GM12872 (cell line): ENCODE data around the gene TMEM107.
A peak's percentile ranks its signal among the peaks of the same experiment; 100 is the strongest.

Experiments used
- TF ChIP-seq, protein P1 (sequence below): IDR thresholded peaks from 3 replicates; pipeline ENCODE4 v1.5.1; 2011; ENCODE audit warnings: low read depth, mild to moderate bottlenecking, low read length, moderate library complexity; ENCODE audit not compliant: insufficient read depth

Gene TMEM107

DNA sequence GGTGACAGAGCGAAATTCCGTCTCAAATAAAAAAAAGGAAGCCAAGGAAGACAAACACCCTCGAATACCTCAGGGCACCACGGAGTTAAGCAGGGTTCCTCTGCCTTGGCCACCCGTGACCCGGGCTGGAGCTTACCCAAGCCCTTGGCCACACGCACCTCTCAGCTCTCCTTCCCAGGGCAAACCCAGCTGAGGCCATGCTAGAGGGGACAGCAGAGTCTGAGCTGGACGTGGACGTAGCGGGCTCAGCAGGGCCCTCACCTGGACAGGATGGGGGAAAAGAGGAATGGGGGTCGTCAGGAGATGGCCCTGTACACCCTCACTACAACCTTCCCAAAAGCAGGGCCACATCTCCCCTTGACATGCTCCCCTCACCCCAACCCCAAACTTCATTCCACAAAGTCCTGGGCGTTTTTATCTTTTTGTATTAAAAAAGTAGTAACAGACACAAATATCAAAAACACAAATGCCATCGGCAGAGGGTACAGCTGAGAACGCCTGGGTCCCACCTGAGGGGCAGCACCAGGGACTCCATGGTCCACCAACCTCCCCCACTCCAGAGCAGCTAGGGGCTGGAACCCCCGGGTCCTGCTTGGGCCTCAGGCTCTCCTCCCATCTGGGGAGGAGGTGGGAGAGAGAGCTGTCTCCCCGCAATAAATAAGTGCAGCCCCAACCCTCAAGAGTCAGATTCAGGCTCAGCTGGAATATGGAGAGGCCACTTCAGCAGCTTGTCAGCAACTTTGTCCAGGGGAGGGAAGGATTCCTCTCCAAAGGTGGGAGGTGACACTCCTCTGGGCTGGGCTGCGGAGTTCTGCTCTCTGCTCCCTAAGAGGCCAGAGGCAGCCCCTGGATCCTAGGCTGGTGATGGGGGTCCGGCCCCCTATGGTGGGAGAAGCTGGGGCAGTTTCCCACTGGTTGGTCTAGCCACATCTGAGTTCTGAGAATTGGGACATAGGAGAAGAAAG lies 35.8 kb downstream of the TMEM107 start:
- TF ChIP-seq, protein P1, sequence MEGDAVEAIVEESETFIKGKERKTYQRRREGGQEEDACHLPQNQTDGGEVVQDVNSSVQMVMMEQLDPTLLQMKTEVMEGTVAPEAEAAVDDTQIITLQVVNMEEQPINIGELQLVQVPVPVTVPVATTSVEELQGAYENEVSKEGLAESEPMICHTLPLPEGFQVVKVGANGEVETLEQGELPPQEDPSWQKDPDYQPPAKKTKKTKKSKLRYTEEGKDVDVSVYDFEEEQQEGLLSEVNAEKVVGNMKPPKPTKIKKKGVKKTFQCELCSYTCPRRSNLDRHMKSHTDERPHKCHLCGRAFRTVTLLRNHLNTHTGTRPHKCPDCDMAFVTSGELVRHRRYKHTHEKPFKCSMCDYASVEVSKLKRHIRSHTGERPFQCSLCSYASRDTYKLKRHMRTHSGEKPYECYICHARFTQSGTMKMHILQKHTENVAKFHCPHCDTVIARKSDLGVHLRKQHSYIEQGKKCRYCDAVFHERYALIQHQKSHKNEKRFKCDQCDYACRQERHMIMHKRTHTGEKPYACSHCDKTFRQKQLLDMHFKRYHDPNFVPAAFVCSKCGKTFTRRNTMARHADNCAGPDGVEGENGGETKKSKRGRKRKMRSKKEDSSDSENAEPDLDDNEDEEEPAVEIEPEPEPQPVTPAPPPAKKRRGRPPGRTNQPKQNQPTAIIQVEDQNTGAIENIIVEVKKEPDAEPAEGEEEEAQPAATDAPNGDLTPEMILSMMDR: no peak

DNA sequence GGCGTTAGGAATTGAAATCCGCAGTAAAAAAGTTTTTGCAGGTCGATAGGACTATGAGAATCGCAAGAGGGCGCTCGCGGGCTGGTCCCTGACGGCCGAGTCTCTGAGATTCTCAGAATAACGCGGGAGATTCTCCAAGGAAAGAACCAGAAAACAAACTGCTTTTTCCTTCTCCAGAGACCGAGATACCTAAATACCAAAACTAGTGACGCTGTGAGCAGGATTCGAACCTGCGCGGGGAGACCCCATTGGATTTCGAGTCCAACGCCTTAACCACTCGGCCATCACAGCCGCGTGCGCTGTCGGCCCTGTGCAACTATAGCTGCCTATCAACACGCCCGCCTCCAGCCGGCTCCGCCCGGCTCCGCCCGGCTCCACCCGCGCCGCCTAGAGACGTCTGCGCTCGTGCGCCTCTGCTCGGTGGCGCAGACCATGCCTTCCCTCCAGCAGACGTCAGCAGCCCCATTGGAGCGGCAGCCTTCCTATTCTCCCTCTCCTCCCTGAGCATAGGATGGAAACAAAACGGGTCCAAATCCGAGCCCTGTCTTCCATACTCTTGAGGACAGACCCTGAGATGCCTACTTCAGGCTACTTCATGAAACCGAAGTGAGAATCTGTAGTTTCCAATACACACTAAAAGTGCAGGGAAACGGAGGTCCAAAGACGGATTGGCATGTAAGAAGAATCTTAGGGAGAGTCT lies 37.4 kb downstream of the TMEM107 start:
- TF ChIP-seq, protein P1: peak; percentile 86

DNA sequence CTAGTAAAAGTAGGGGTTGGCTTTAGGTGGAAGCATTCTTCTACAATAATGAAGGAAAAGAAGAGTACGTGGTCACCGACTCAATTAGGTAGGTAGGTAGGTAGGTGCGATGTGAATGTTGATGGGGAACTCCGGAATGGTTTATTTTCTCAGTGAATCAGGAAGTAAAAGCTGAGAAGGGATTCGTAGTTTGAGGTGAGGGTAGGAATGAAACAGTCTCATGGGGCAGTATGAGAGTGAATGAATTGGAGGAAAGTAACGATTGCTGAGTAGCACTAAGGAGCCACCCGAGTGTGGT lies 37.9 kb downstream of the TMEM107 start:
- TF ChIP-seq, protein P1: no peak

DNA sequence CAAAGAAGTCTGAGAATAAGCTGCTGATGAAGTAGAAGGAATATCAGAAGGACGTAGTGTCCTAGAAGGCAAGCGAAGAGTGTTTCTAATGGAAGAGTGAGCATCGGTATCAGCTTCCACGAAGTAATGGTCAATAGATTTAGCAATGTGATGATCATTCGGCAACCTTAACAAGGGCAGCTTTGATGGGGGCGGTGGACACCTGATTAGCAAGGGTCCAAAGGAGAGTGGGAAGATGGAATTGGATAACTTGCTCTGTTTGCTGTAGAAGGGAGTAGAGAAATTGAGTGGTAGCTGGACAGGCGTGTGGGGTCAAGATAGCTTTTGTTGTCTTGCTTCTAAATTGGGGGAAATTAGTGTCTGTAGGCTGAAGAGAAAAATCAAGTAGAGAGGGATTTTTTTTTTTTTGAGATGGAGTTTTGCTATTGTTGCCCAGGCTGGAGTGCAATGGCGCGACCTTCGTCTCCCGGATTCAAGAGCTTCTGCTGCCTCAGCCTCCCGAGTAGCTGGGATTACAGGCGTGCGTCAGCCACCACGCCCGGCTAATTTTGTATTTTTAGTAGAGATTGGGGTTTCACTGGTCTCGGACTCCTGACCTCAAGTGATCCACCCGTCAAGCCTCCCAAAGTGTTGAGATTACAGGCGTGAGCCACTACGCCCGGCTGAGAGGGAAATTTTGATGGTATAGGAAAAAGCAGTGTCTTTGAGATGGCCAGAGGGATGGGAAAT lies 38.4 kb downstream of the TMEM107 start:
- TF ChIP-seq, protein P1: no peak

DNA sequence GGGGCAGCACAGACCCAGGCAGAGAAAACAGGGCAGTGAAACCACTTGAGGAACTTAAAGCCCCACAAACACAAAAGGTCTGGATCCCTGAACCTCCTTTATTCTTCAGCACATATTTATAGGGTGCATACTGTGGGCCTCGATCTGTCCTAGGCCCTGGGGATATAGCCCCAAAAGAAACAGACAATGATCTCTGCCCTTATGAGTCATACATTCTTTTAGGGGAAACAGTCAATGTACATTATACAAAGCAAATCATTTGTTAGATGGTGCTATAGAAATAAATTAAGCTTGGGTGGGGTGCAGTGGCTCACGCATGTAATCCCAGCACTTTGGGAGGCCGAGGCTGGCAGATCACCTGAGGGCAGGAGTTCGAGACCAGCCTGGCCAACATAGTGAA lies 42.2 kb downstream of the TMEM107 start:
- TF ChIP-seq, protein P1: no peak

DNA sequence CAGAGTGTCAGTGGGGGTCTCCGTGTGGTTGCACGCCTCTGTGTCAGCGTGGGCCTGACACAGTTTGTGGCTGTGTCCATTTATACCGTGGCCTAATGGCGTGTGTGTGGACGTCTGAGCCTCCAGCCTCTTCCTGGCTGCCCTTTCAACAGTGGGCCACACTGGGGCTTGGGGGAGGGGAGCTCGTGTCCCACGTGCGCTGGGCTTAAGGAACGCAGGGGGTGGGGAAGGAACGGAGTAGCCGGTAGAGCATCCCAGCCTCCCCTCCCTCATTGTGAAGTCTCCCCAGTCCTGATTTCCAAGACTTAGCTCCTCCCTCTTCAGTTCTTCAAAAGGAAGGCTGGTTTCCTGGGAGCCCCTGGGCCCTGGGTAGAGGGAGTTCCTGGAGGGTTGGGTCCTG lies 42.8 kb downstream of the TMEM107 start:
- TF ChIP-seq, protein P1: no peak

DNA sequence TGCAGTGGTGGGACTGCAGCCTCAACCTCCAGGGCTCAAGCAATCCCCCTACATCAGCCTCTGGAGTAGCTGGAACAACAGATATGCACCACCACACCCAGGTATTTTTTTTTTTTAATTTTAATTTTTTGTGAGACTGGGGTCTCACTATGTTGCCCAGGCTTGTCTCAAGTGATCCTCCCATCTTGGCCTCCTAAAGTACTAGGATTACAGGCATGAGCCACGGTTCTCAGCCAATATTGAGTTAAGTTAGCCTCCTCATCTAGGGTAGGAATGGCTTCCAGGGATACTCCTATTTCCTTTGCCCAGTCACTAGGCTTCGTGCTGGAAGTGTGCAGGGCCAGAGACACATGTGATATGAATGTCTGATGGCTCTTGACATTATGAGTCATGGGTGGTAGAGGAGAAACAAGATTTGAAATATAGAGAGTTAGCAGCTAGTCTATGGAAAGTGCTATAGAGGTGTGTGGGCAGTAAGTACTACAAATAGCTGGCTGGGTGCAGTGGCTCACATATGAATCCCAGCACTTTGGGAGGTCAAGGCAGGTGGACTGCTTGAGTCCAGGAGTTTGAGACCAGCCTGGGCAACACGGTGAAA lies 44.2 kb downstream of the TMEM107 start:
- TF ChIP-seq, protein P1: no peak
